Neural crest cell (in vitro differentiated cells): ENCODE measurements around the gene FURIN. TPM values are rescaled to one million over a fixed set of nuclear protein-coding genes. Genes with fewer than 3 reads are reported as not detected.
"Not testable (repeated sequence)": the region's sequence is repeated elsewhere in the genome, so short reads cannot be mapped to it uniquely, and the experiment has no call there.

Source experiments
- DNase-seq: peaks from one replicate; pipeline ENCODE4 v3.0.0; 2021; ENCODE audit warnings: low read depth, mixed read lengths, low spot score
- H3K27ac Mint-ChIP-seq: one replicate; pipeline ENCODE4 v1.8.0; 2021; ENCODE audit warnings: mild to moderate bottlenecking, mixed read lengths; ENCODE audit not compliant: unreplicated experiment
- H3K27me3 Mint-ChIP-seq: 2 replicates; pipeline ENCODE4 v1.8.0; 2021; ENCODE audit warnings: low read depth, mild to moderate bottlenecking, mixed read lengths
- H3K36me3 Mint-ChIP-seq: 2 replicates; pipeline ENCODE4 v1.8.0; 2021; ENCODE audit warnings: low read depth, mild to moderate bottlenecking, mixed read lengths
- H3K4me1 Mint-ChIP-seq: 2 replicates; pipeline ENCODE4 v1.8.0; 2021; ENCODE audit warnings: mixed read lengths
- H3K4me3 Mint-ChIP-seq: one replicate; pipeline ENCODE4 v1.8.0; 2021; ENCODE audit warnings: mild to moderate bottlenecking, mixed read lengths
- H3K9me3 Mint-ChIP-seq: 2 replicates; pipeline ENCODE4 v1.8.0; 2021; ENCODE audit warnings: mixed read lengths
- total RNA-seq: library from RNA; stranded (reverse); gene quantifications from 2 replicates; pipeline ENCODE4 v1.2.1, GENCODE V29; 2021
- TF ChIP-seq, protein P1 (sequence below): fragments of 200-600 bp; sonication (generic); conservative IDR thresholded peaks from 2 replicates; pipeline ENCODE4 v1.5.0; 2021; ENCODE audit warnings: antibody characterized with exemption, mild to moderate bottlenecking

FURIN gene
- total RNA-seq, 1 donor from 2014 or later, result 15.7 TPM

DNA sequence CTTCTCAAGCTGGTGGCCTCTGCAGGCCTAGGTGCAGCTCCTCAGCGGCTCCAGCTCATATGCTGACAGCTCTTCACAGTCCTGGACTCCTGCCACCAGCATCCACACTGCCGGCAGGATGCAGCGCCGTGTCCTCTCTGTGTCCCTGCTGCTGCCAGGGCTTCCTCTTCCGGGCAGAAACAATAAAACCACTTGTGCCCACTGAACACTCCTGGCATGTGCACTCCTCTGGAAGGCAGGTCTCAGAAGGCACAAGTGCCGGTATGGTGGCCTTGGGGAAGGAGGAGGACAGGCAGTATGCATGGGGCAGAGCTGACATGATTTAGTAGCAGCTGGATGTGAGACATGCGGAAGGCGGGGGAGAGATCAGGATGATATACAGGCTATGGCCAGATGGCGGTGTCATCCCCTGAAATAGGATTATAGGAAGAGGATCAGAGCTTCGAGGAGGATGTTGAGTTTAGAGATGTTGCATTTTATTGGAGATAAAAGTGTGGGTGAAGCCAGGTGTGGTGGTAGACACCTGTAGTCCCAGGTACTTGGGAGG is 27.3 kb downstream of the FURIN start:
- H3K27me3 Mint-ChIP-seq, result no peaks in the 10 kb centered on the region
- TF ChIP-seq, protein P1, sequence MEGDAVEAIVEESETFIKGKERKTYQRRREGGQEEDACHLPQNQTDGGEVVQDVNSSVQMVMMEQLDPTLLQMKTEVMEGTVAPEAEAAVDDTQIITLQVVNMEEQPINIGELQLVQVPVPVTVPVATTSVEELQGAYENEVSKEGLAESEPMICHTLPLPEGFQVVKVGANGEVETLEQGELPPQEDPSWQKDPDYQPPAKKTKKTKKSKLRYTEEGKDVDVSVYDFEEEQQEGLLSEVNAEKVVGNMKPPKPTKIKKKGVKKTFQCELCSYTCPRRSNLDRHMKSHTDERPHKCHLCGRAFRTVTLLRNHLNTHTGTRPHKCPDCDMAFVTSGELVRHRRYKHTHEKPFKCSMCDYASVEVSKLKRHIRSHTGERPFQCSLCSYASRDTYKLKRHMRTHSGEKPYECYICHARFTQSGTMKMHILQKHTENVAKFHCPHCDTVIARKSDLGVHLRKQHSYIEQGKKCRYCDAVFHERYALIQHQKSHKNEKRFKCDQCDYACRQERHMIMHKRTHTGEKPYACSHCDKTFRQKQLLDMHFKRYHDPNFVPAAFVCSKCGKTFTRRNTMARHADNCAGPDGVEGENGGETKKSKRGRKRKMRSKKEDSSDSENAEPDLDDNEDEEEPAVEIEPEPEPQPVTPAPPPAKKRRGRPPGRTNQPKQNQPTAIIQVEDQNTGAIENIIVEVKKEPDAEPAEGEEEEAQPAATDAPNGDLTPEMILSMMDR, result peak; percentile 35
- H3K4me3 Mint-ChIP-seq, result no peak overlapping the region
- H3K4me1 Mint-ChIP-seq, result no peaks in the 10 kb centered on the region
- no peaks in the 10 kb centered on the region for H3K9me3 Mint-ChIP-seq
- DNase-seq, result peak; percentile 15
- no peaks in the 10 kb centered on the region for H3K36me3 Mint-ChIP-seq
- H3K27ac Mint-ChIP-seq, result no peak overlapping the region

GRCh38 chr15:90897131-90897655 is 28.8 kb downstream of the FURIN start:
- not testable (repeated sequence) for H3K27ac Mint-ChIP-seq, DNase-seq, H3K36me3 Mint-ChIP-seq, H3K9me3 Mint-ChIP-seq, H3K4me3 Mint-ChIP-seq, H3K27me3 Mint-ChIP-seq
- peaks cover 12% of the 10 kb centered on the region for H3K4me1 Mint-ChIP-seq

DNA sequence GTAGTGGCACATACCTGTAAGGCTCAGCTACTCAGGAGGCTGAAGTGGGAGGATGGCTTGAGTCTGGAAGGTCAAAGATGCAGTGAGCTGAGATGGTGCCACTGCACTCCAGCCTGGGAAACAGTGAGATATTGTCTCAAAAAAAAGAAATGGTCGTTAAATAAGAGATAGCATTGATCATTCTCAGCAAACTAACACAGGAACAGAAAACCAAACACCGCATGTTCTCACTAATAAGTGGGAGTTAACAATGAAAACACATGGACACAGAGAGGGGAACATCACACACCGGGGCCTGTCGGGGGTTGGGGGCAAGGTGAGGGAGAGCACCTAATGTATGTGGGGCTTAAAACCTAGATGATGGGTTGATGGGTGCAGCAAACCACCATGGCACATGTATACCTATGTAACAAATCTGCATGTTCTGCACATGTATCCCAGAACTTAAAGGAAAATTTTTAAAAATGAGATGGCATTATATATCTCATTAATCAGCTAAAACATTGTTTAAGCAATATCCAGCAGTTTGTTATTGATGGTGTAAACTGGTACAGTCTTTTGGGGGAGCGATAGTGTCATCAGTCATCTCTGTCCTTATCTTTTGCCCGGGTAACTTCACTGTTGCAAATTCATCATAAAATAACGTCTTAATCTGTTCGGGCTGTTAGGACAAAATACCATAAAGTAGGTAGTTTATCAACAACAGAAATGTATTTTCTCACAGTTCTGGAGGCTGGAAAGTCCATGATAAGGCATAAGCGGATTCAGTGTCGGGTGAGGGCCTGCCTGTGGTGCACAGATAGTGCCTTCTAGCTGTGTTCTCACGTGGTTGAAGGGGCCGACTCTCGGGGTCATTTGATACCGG is 33.0 kb downstream of the FURIN start:
- peaks cover 21% of the 10 kb centered on the region for H3K4me1 Mint-ChIP-seq
- H3K36me3 Mint-ChIP-seq, result peaks cover 7% of the 10 kb centered on the region
- H3K9me3 Mint-ChIP-seq, result no peaks in the 10 kb centered on the region
- peak overlapping the region; percentile 88 for H3K4me3 Mint-ChIP-seq
- TF ChIP-seq, protein P1, result no peak
- H3K27ac Mint-ChIP-seq, result no peak overlapping the region
- H3K27me3 Mint-ChIP-seq, result no peaks in the 10 kb centered on the region
- DNase-seq, result no peak

DNA sequence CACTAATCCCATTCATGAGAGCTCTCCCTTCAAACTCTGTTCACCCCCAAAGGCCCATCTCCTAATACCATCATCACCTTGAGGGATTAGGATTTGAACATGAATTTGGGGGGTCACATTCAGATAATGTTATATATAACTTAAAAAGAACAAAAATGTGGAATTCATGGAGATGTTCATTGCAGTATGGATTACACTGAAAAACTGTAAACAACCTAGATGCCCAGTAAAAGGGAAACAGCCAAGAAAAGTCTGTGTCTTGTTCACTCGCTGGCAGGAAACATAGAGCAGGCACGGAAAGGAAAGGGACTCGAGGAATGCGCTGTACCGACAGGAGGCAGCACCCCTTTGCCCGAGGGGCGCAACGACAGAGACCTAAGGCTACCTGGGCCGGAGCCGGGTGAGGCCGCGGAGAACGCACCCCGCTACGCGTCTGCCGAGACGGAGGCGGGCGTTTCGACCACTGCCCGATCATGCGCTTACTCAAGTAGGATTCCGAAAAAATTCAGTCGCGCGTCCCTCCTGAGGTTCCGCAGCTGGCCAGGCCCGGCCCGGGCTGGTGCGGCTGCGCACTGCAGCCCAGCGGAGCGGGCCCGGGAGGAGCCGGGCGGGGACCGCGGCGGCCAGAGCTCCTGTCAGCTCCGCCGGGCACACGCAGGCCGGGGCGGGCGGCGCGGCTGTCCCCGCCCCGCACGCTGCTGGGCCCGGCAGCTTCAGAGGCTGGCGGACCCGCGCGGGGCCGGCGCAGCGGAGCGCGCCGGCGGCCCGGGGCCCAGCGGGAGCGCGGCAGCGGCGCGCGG is 33.9 kb downstream of the FURIN start:
- no peaks in the 10 kb centered on the region for H3K9me3 Mint-ChIP-seq
- peaks cover 7% of the 10 kb centered on the region for H3K36me3 Mint-ChIP-seq
- peak overlapping the region; percentile 88 for H3K4me3 Mint-ChIP-seq
- TF ChIP-seq, protein P1, result peak; percentile 71
- H3K27ac Mint-ChIP-seq, result peak overlapping the region; percentile 86
- peaks cover 21% of the 10 kb centered on the region for H3K4me1 Mint-ChIP-seq
- DNase-seq, result peak; percentile 62
- H3K27me3 Mint-ChIP-seq, result no peaks in the 10 kb centered on the region

GRCh38 chr15:90902840-90903732 is 34.7 kb downstream of the FURIN start, which contains the start of gene MAN2A2:
Gene MAN2A2 (plus strand): TSS chr15:90903302. CDS start chr15:90904208, 906 bp downstream.
- no peaks in the 10 kb centered on the region for H3K27me3 Mint-ChIP-seq
- H3K4me3 Mint-ChIP-seq, result peak within 1 kb of the TSS; percentile 88
- peak; percentile 45 for DNase-seq
- peaks cover 7% of the 10 kb centered on the region for H3K36me3 Mint-ChIP-seq
- no peaks in the 10 kb centered on the region for H3K9me3 Mint-ChIP-seq
- TF ChIP-seq, protein P1, result no peak
- H3K27ac Mint-ChIP-seq, result peak within 1 kb of the TSS; percentile 86
- H3K4me1 Mint-ChIP-seq, result peaks cover 21% of the 10 kb centered on the region
